ENCODE results near the gene C9orf78. TPM values are rescaled to one million over a fixed set of nuclear protein-coding genes. Genes with fewer than 3 reads are reported as not detected.

C9orf78 gene
- total and polyA plus RNA-seq, 4 donors: 31.1 to 84.2 (median 50.9) TPM

- no peak overlapping the region for H3K4me3 ChIP-seq (ENCODE audit: low read depth in 1 of 3, low read length in 3 of 3)
- H3K36me3 ChIP-seq (ENCODE audit: control insufficient read depth in 4 of 4, insufficient read depth in 3 of 4, low read depth in 1 of 4, low read length in 3 of 4): peaks cover 0 to 44% (median 10%) of the 10 kb centered on the region in 4 donors
- H3K27ac ChIP-seq (ENCODE audit: low read depth in 1 of 2, low read length in 2 of 2): no peak overlapping the region
- H3K9ac ChIP-seq (ENCODE audit: low read depth in 1 of 2, low read length in 2 of 2): no peak overlapping the region
- peaks cover 0 to 15% (median 13%) of the 10 kb centered on the region in 4 donors for H3K4me1 ChIP-seq (ENCODE audit: control insufficient read depth in 4 of 4, insufficient read depth in 4 of 4, low read length in 3 of 4)
- WGBS: 96% methylated on average over 31 of the region's 31 CpGs
- no peaks in the 10 kb centered on the region for H3K27me3 ChIP-seq (ENCODE audit: control insufficient read depth in 4 of 4, insufficient read depth in 4 of 4, low read length in 3 of 4)
- H3K9me3 ChIP-seq (ENCODE audit: control insufficient read depth in 4 of 4, low read length in 3 of 4): no peaks in the 10 kb centered on the region
- TF ChIP-seq RAD21 (IDR thresholded peaks at IDR 0.05): no peak
- no peak for TF ChIP-seq FOXA2 (IDR thresholded peaks at IDR 0.05)
- DNase-seq (ENCODE audit: low spot score): no peak
Measured at GRCh38 chr9:129879991-129880653, 45.0 kb upstream of the C9orf78 start.

DNA sequence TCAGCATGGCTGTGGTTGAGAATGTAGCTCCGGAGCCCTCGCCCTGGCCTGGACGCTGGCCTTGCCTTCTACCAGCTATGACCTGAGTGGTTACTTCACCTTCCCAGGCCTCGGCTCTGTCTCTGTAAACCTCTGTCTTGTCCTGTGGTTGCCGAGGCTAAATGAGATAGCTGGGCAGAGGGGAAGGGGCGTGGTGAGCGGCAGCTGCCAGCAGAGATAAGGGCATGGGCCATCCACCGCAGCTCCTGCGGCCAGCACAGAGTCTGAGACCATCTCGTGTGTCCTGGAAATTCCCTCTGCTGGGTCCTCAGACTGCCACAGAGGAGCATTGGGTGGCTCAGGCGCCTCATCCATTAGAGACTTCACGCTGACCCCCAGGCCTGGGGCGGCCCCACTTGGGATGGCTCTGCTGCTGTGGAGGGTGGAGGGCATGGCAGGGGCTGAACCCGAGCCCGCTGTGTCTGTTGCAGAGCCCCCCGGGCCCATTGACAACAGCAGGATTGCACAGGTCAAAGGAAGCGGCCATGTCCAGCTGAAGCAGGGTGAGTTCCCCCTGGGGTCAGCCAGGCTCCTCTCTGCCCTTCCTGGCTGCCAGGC is 44.1 kb upstream of the C9orf78 start:
- peaks cover 7 to 52% (median 13%) of the 10 kb centered on the region in 4 donors for H3K36me3 ChIP-seq (ENCODE audit: control insufficient read depth in 4 of 4, insufficient read depth in 3 of 4, low read depth in 1 of 4, low read length in 3 of 4)
- TF ChIP-seq, protein P1, sequence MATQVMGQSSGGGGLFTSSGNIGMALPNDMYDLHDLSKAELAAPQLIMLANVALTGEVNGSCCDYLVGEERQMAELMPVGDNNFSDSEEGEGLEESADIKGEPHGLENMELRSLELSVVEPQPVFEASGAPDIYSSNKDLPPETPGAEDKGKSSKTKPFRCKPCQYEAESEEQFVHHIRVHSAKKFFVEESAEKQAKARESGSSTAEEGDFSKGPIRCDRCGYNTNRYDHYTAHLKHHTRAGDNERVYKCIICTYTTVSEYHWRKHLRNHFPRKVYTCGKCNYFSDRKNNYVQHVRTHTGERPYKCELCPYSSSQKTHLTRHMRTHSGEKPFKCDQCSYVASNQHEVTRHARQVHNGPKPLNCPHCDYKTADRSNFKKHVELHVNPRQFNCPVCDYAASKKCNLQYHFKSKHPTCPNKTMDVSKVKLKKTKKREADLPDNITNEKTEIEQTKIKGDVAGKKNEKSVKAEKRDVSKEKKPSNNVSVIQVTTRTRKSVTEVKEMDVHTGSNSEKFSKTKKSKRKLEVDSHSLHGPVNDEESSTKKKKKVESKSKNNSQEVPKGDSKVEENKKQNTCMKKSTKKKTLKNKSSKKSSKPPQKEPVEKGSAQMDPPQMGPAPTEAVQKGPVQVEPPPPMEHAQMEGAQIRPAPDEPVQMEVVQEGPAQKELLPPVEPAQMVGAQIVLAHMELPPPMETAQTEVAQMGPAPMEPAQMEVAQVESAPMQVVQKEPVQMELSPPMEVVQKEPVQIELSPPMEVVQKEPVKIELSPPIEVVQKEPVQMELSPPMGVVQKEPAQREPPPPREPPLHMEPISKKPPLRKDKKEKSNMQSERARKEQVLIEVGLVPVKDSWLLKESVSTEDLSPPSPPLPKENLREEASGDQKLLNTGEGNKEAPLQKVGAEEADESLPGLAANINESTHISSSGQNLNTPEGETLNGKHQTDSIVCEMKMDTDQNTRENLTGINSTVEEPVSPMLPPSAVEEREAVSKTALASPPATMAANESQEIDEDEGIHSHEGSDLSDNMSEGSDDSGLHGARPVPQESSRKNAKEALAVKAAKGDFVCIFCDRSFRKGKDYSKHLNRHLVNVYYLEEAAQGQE (IDR thresholded peaks at IDR 0.05): no peak
- TF ChIP-seq GABPA (IDR thresholded peaks at IDR 0.05 in 1 of 2, conservative IDR thresholded peaks at IDR 0.05 in 1 of 2) (no peak), SP1 (IDR thresholded peaks at IDR 0.05) (no peak), FOXA1 (IDR thresholded peaks at IDR 0.05) (no peak), FOXA2 (IDR thresholded peaks at IDR 0.05) (no peak), EGR1 (IDR thresholded peaks at IDR 0.05; ENCODE audit: low read depth in 2 of 2) (no peak), JUND (IDR thresholded peaks at IDR 0.05) (no peak), YY1 (IDR thresholded peaks at IDR 0.05) (no peak), HNF4A (conservative IDR thresholded peaks at IDR 0.05) (no peak), NR2F2 (IDR thresholded peaks at IDR 0.05) (no peak), HNF4G (IDR thresholded peaks at IDR 0.05) (no peak), RXRA (IDR thresholded peaks at IDR 0.05) (no peak), TAF1 (conservative IDR thresholded peaks at IDR 0.05) (no peak), RAD21 (IDR thresholded peaks at IDR 0.05) (no peak)
- TF ChIP-seq, protein P2, sequence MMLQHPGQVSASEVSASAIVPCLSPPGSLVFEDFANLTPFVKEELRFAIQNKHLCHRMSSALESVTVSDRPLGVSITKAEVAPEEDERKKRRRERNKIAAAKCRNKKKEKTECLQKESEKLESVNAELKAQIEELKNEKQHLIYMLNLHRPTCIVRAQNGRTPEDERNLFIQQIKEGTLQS (IDR thresholded peaks at IDR 0.05): no peak
- TF ChIP-seq, protein P3, sequence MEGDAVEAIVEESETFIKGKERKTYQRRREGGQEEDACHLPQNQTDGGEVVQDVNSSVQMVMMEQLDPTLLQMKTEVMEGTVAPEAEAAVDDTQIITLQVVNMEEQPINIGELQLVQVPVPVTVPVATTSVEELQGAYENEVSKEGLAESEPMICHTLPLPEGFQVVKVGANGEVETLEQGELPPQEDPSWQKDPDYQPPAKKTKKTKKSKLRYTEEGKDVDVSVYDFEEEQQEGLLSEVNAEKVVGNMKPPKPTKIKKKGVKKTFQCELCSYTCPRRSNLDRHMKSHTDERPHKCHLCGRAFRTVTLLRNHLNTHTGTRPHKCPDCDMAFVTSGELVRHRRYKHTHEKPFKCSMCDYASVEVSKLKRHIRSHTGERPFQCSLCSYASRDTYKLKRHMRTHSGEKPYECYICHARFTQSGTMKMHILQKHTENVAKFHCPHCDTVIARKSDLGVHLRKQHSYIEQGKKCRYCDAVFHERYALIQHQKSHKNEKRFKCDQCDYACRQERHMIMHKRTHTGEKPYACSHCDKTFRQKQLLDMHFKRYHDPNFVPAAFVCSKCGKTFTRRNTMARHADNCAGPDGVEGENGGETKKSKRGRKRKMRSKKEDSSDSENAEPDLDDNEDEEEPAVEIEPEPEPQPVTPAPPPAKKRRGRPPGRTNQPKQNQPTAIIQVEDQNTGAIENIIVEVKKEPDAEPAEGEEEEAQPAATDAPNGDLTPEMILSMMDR (IDR thresholded peaks at IDR 0.05; ENCODE audit: low read depth, low read length, missing input control): no peak
- TF ChIP-seq, protein P4, sequence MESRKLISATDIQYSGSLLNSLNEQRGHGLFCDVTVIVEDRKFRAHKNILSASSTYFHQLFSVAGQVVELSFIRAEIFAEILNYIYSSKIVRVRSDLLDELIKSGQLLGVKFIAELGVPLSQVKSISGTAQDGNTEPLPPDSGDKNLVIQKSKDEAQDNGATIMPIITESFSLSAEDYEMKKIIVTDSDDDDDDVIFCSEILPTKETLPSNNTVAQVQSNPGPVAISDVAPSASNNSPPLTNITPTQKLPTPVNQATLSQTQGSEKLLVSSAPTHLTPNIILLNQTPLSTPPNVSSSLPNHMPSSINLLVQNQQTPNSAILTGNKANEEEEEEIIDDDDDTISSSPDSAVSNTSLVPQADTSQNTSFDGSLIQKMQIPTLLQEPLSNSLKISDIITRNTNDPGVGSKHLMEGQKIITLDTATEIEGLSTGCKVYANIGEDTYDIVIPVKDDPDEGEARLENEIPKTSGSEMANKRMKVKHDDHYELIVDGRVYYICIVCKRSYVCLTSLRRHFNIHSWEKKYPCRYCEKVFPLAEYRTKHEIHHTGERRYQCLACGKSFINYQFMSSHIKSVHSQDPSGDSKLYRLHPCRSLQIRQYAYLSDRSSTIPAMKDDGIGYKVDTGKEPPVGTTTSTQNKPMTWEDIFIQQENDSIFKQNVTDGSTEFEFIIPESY (IDR thresholded peaks at IDR 0.05): no peak
- TF ChIP-seq, protein P5, sequence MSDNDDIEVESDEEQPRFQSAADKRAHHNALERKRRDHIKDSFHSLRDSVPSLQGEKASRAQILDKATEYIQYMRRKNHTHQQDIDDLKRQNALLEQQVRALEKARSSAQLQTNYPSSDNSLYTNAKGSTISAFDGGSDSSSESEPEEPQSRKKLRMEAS (IDR thresholded peaks at IDR 0.05): no peak
- 92% methylated on average over 17 of the region's 17 CpGs for WGBS

More for the DNA sequence above, 44.1 kb upstream of the C9orf78 start:
- Histone ChIP-seq H3K27ac (ENCODE audit: low read depth in 1 of 2, low read length in 2 of 2) (no peak overlapping the region), H3K4me3 (ENCODE audit: low read depth in 1 of 3, low read length in 3 of 3) (no peak overlapping the region), H3K4me1 (ENCODE audit: control insufficient read depth in 4 of 4, insufficient read depth in 4 of 4, low read length in 3 of 4) (peaks cover 0 to 6% (median 5%) of the 10 kb centered on the region in 4 donors), H3K9me3 (ENCODE audit: control insufficient read depth in 4 of 4, low read length in 3 of 4) (no peaks in the 10 kb centered on the region), H3K27me3 (ENCODE audit: control insufficient read depth in 4 of 4, insufficient read depth in 4 of 4, low read length in 3 of 4) (no peaks in the 10 kb centered on the region), H3K9ac (ENCODE audit: low read depth in 1 of 2, low read length in 2 of 2) (no peak overlapping the region)
- DNase-seq (ENCODE audit: low spot score): peak; percentile 86

Measured in liver (tissue), 9 donors.